Prostate gland (tissue), 2 donors: ENCODE data around the gene GOLIM4.

ENCODE experiments used
- POLR2A ChIP-seq: fragments of 450-650 bp; IDR thresholded peaks from one replicate; pipeline ENCODE4 v1.6.1; 2016; ENCODE audit warnings: antibody characterized with exemption, mild to moderate bottlenecking
- POLR2AphosphoS5 ChIP-seq: sonication (generic); formaldehyde crosslinking; IDR thresholded peaks from one replicate; pipeline ENCODE4 v1.6.1; 2017; ENCODE audit warnings: antibody characterized with exemption
- TF ChIP-seq, protein P1 (sequence below), 4 experiments: fragments of 200-600 bp in 2 of 4; fragments of 450-650 bp in 2 of 4; sonication (generic) in 2 of 4; IDR thresholded peaks; 1 replicate in 3 of 4; 2 replicates in 1 of 4; pipeline ENCODE4 v1.5.1; 2016 to 2019; ENCODE audit warnings: antibody characterized with exemption in 4 of 4, mild to moderate bottlenecking in 2 of 4, moderate library complexity in 2 of 4

DNA sequence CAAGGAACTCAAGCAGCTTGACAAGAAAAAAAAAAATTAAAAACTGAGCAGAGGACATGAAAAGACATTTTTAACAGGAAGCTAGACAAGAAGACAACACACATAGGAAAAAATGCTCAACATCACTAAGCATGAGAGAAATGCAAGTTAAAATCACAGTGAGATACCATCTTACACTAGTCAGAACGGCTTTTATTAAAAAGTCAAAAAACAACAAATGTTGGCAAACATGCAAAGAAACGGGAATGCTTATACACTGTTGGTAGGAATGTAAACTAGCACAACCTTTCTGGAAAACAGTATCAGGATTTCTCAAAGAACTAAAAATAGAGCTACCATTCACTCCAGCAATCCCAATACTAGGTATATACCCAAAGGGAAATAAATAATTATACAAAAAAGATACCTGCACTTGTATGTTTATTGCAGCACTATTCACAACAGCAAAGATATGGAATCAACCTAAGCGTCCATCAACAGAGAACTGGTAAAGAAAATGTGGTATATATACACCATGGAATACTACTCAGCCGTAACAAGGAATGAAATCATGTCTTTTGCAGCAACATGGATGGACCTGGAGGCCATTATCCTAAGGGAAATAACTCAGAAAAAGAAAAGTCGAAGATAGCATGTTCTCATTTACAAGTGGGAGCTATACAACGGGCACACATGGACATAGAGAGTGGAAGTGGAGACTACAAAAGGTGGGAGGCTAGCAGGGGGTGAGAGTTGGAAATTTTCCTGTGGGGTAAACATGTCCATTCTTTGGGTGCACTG, 5.2 kb downstream of the GOLIM4 start:
- TF ChIP-seq, protein P1, sequence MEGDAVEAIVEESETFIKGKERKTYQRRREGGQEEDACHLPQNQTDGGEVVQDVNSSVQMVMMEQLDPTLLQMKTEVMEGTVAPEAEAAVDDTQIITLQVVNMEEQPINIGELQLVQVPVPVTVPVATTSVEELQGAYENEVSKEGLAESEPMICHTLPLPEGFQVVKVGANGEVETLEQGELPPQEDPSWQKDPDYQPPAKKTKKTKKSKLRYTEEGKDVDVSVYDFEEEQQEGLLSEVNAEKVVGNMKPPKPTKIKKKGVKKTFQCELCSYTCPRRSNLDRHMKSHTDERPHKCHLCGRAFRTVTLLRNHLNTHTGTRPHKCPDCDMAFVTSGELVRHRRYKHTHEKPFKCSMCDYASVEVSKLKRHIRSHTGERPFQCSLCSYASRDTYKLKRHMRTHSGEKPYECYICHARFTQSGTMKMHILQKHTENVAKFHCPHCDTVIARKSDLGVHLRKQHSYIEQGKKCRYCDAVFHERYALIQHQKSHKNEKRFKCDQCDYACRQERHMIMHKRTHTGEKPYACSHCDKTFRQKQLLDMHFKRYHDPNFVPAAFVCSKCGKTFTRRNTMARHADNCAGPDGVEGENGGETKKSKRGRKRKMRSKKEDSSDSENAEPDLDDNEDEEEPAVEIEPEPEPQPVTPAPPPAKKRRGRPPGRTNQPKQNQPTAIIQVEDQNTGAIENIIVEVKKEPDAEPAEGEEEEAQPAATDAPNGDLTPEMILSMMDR (IDR thresholded peaks at IDR 0.05) = no peak
- no peak for TF ChIP-seq POLR2A
- no peak for TF ChIP-seq POLR2AphosphoS5
